ENCODE measurements around the gene FANK1.
"Not testable (repeated sequence)": the region's sequence is repeated elsewhere in the genome, so short reads cannot be mapped to it uniquely, and the experiment has no call there.

FANK1 gene

GRCh38 chr10:125886914-125887512 lies 9.4 kb upstream of the FANK1 start:
- DNase-seq: no peak

GRCh38 chr10:125889441-125889840 lies 6.9 kb upstream of the FANK1 start:
- DNase-seq: not testable (repeated sequence)

GRCh38 chr10:125892402-125892801 lies 4.0 kb upstream of the FANK1 start:
- DNase-seq: not testable (repeated sequence)

- not testable (repeated sequence) for DNase-seq
Observed at GRCh38 chr10:125894176-125894575, 2.2 kb upstream of the FANK1 start.

- DNase-seq: peak in 49 of 56 donors; percentile 4 to 67 (median 36)
Observed at GRCh38 chr10:125895130-125896087, 955 bp upstream of the FANK1 start.

GRCh38 chr10:125897317-125897716 lies 953 bp downstream of the FANK1 start:
- not testable (repeated sequence) for DNase-seq

GRCh38 chr10:125900963-125901362 lies 4.6 kb downstream of the FANK1 start:
- not testable (repeated sequence) for DNase-seq

GRCh38 chr10:125903135-125903640 lies 6.8 kb downstream of the FANK1 start:
- DNase-seq: not testable (repeated sequence)

GRCh38 chr10:125905069-125905994 lies 9.0 kb downstream of the FANK1 start:
- DNase-seq: not testable (repeated sequence)

GRCh38 chr10:125907598-125907997 lies 11.2 kb downstream of the FANK1 start:
- not testable (repeated sequence) for DNase-seq

GRCh38 chr10:125908813-125909212 lies 12.4 kb downstream of the FANK1 start:
- not testable (repeated sequence) for DNase-seq

- not testable (repeated sequence) for DNase-seq
Observed at GRCh38 chr10:125909491-125909890, 13.1 kb downstream of the FANK1 start.

GRCh38 chr10:125911145-125911544 lies 14.8 kb downstream of the FANK1 start:
- no peak for DNase-seq

GRCh38 chr10:125911990-125912389 lies 15.6 kb downstream of the FANK1 start:
- DNase-seq: no peak

- DNase-seq: not testable (repeated sequence)
Observed at GRCh38 chr10:125913277-125913676, 16.9 kb downstream of the FANK1 start.

GRCh38 chr10:125916977-125917376 lies 20.6 kb downstream of the FANK1 start:
- DNase-seq: no peak

- DNase-seq: not testable (repeated sequence)
Observed at GRCh38 chr10:125917704-125918361, 21.5 kb downstream of the FANK1 start.

- not testable (repeated sequence) for DNase-seq
Observed at GRCh38 chr10:125921643-125922306, 25.4 kb downstream of the FANK1 start.

- no peak for DNase-seq
Observed at GRCh38 chr10:125925262-125925834, 29.0 kb downstream of the FANK1 start.

GRCh38 chr10:125926247-125926646 lies 29.9 kb downstream of the FANK1 start:
- DNase-seq: no peak

Measured in amygdala (tissue), 56 donors.